Ascending aorta (tissue), 2 donors: Measurements from ENCODE around the gene MRPL2. TPM values are rescaled to one million over a fixed set of nuclear protein-coding genes. Genes with fewer than 3 reads are reported as not detected.

Experiments used
- DNase-seq, 2 donors: peaks; one replicate each; pipeline ENCODE4 v3.0.0-alpha.2; 2019; ENCODE audit warnings: low spot score in 2 of 2
- H3K27ac ChIP-seq, 2 donors: fragments of 200-600 bp; sonication (generic); one replicate each; pipeline ENCODE4 v1.5.1; 2016 to 2017; ENCODE audit warnings: mild to moderate bottlenecking in 1 of 2
- H3K27me3 ChIP-seq: fragments of 200-600 bp; sonication (generic); one replicate; pipeline ENCODE4 v1.5.1; 2017
- H3K36me3 ChIP-seq, 2 donors: fragments of 200-600 bp; sonication (generic); one replicate each; pipeline ENCODE4 v1.5.1; 2016
- H3K4me1 ChIP-seq, 2 donors: fragments of 200-600 bp; sonication (generic); one replicate each; pipeline ENCODE4 v1.5.1; 2016 to 2017; ENCODE audit warnings: mild to moderate bottlenecking in 1 of 2
- H3K4me3 ChIP-seq, 2 donors: fragments of 200-600 bp; sonication (generic); one replicate each; pipeline ENCODE4 v1.5.1; 2016 to 2017; ENCODE audit warnings: mild to moderate bottlenecking in 1 of 2
- H3K9me3 ChIP-seq, 2 donors: fragments of 200-600 bp; sonication (generic); one replicate each; pipeline ENCODE4 v1.5.1; 2016
- CTCF ChIP-seq, 3 experiments: fragments of 200-600 bp in 2 of 3; fragments of 450-650 bp in 1 of 3; sonication (generic) in 2 of 3; IDR thresholded peaks; one replicate each; pipeline ENCODE4 v1.5.1; 2016 to 2019; ENCODE audit warnings: antibody characterized with exemption in 3 of 3, mild to moderate bottlenecking in 1 of 3, moderate library complexity in 1 of 3
- intact Hi-C: fragments of 100-400 bp; cut with DNase I; formaldehyde crosslinking; loops from one replicate; pipeline ENCODE4 v1.15.1; 2023
- total RNA-seq: library from RNA; depleted of rRNA; stranded (reverse); fragments of >200 nt; gene quantifications from one replicate; pipeline ENCODE4 v1.1.0, GENCODE V29; 2016

Gene MRPL2
- total RNA-seq, result 42.3 TPM

GRCh38 chr6:43059168-43060033 is at the start of gene MRPL2, which contains the start of gene KLC4:
TSS of gene MRPL2 (minus strand) at chr6:43059434. CDS start at chr6:43059381, 53 bp downstream.
TSS of gene KLC4 (plus strand) at chr6:43059631. CDS start at chr6:43061336, 1,705 bp downstream.
- DNase-seq, result peak; percentile 97 to 99
- H3K27me3 ChIP-seq, result no peaks in the 10 kb centered on the region
- TF ChIP-seq CTCF (IDR thresholded peaks at IDR 0.05), result no peak
- H3K36me3 ChIP-seq, result peaks cover 9 to 29% of the 10 kb centered on the region in 2 donors
- intact Hi-C loops, result loop anchor here (1.0 to 5.0 kb wide), 4 partner anchors 38 to 83 kb away; partner anchors contain the start of genes KLHDC3, PPP2R5D and RRP36
- no peaks in the 10 kb centered on the region for H3K9me3 ChIP-seq
- peaks cover 12 to 25% of the 10 kb centered on the region in 2 donors for H3K4me1 ChIP-seq
- peak within 1 kb of the TSS; percentile 78 to 84 for H3K27ac ChIP-seq
- peak within 1 kb of the TSS; percentile 84 to 94 for H3K4me3 ChIP-seq

DNA sequence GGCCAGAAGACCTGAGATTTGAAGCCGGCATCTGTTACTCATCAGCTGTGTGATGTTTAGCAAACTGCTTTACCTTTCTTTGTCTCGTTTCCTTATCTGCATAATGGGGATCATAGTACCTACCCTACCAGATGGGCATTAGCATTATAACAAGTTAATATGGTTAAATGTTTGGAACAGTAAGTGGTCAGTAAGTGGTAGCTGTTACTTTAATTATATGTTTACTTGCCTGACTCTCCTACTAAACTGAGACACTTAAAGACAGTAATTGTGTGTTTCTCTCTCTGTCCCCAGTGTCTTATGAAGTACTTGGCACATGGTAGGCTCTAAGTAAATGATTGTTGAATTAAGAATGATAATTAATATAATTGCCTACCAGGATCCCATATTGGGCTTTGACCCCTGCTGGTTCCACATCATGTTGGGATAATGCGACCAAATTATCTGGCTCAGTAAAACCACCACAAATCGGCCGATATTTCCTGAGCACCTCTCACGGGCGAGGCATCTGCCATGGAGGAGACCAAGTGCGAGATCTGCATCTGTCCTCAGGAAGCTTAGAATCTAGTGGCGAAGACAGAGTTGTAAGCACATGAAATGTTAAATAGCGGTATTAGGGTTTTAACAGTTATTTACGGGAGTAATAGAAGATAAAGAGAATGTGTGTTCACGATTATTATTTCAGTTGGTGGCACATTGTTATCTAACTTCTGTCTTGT is 48.3 kb upstream of the MRPL2 start:
- Histone ChIP-seq H3K4me1 (no peaks in the 10 kb centered on the region), H3K4me3 (no peak overlapping the region), H3K27ac (no peak overlapping the region), H3K9me3 (no peaks in the 10 kb centered on the region), H3K27me3 (no peaks in the 10 kb centered on the region), H3K36me3 (no peaks in the 10 kb centered on the region)
- intact Hi-C loops, result no loop called here
- no peak for DNase-seq
- TF ChIP-seq CTCF (IDR thresholded peaks at IDR 0.05), result no peak

GRCh38 chr6:43105538-43106222 is 46.4 kb upstream of the MRPL2 start:
- Histone ChIP-seq H3K27me3 (no peaks in the 10 kb centered on the region), H3K4me1 (no peaks in the 10 kb centered on the region), H3K4me3 (no peak overlapping the region), H3K27ac (no peak overlapping the region), H3K36me3 (no peaks in the 10 kb centered on the region), H3K9me3 (no peaks in the 10 kb centered on the region)
- DNase-seq, result no peak
- TF ChIP-seq CTCF (IDR thresholded peaks at IDR 0.05), result no peak
- intact Hi-C loops, result no loop called here

- DNase-seq, result no peak
- Histone ChIP-seq H3K36me3 (no peaks in the 10 kb centered on the region), H3K4me3 (no peak overlapping the region), H3K27ac (no peak overlapping the region), H3K4me1 (no peaks in the 10 kb centered on the region), H3K9me3 (no peaks in the 10 kb centered on the region), H3K27me3 (no peaks in the 10 kb centered on the region)
- intact Hi-C loops, result no loop called here
- no peak for TF ChIP-seq CTCF (IDR thresholded peaks at IDR 0.05)
Measured at GRCh38 chr6:43103253-43103876, 44.1 kb upstream of the MRPL2 start.

DNA sequence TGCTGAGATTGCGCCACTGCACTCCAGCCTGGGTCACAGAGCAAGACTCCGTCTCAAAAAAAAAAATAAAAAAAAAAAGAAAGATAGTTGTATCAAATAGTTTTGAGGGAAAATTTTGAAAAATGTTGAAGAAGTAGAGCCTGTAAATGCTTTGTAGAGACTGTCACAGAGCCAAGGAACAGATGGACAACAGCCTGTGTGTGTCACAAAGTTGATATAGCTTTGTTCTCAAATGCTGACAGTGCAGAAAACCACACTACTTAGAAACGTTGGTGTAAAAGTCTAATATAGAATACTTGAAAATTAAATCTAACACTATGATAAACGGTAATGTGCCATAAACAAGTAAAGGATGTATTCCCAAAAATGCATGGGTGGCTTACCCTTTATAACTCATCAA is 42.3 kb upstream of the MRPL2 start:
- no peaks in the 10 kb centered on the region for H3K27me3 ChIP-seq
- intact Hi-C loops, result no loop called here
- no peak overlapping the region for H3K27ac ChIP-seq
- no peaks in the 10 kb centered on the region for H3K36me3 ChIP-seq
- H3K4me3 ChIP-seq, result no peak overlapping the region
- DNase-seq, result no peak
- no peak for TF ChIP-seq CTCF (IDR thresholded peaks at IDR 0.05)
- no peaks in the 10 kb centered on the region for H3K9me3 ChIP-seq
- H3K4me1 ChIP-seq, result peaks cover under 1 to 7% of the 10 kb centered on the region in 2 donors
